Cardiac septum (tissue), 1 donor: ENCODE results near the gene NFX1. TPM values are rescaled to one million over a fixed set of nuclear protein-coding genes. Genes with fewer than 3 reads are reported as not detected.
A peak's percentile ranks its signal among the peaks of the same experiment; 100 is the strongest.
"Not testable (repeated sequence)": the region's sequence is repeated elsewhere in the genome, so short reads cannot be mapped to it uniquely, and the experiment has no call there.

Source experiments
- DNase-seq: peaks from one replicate; pipeline ENCODE4 v3.0.0-alpha.2; 2020; ENCODE audit warnings: low spot score
- intact Hi-C: fragments of 100-400 bp; cut with DNase I; formaldehyde crosslinking; loops from one replicate; pipeline ENCODE4 v1.14.0; 2022
- total RNA-seq: library from RNA; stranded (reverse); fragmentation: NEBNext Ultra II Directional; extraction: Animal tissue kit (Norgen Biotek cat#: 25700); gene quantifications from one replicate; pipeline ENCODE4 v1.2.1, GENCODE V29; 2021
- donor health status: DM: no; HTN: no; CAD: no.

Gene NFX1
- total RNA-seq, 1 donor from 2014 or later = 38.0 TPM

- DNase-seq = peak; percentile 78
- intact Hi-C loops = loop anchor here (5.0 kb wide), 1 partner anchor 87 kb away; no protein-coding TSS in a partner anchor
Measured at GRCh38 chr9:33379666-33380389, 89.5 kb downstream of the NFX1 start.

- peak; percentile 36 for DNase-seq
- intact Hi-C loops = no loop called here
Measured at GRCh38 chr9:33380390-33381094, 90.2 kb downstream of the NFX1 start.

- peak; percentile 69 for DNase-seq
- intact Hi-C loops = no loop called here
Measured at GRCh38 chr9:33381231-33381791, 91.0 kb downstream of the NFX1 start.

- DNase-seq, intact Hi-C loops: not testable (repeated sequence)
Measured at GRCh38 chr9:33382397-33382796, 92.1 kb downstream of the NFX1 start.

- DNase-seq, intact Hi-C loops: not testable (repeated sequence)
Measured at GRCh38 chr9:33383396-33383795, 93.1 kb downstream of the NFX1 start.

GRCh38 chr9:33385536-33385935 lies 95.2 kb downstream of the NFX1 start:
- DNase-seq, intact Hi-C loops: not testable (repeated sequence)

GRCh38 chr9:33385979-33386640 lies 95.8 kb downstream of the NFX1 start:
- DNase-seq, intact Hi-C loops: not testable (repeated sequence)

- DNase-seq = not testable (repeated sequence)
Measured at GRCh38 chr9:33386641-33386996, 96.3 kb downstream of the NFX1 start.

GRCh38 chr9:33386998-33387397 lies 96.7 kb downstream of the NFX1 start:
- DNase-seq, intact Hi-C loops: not testable (repeated sequence)

More at GRCh38 chr9:33386641-33386996, 96.3 kb downstream of the NFX1 start:
- intact Hi-C loops = not testable (repeated sequence)

GRCh38 chr9:33388110-33388994 lies 98.0 kb downstream of the NFX1 start:
- intact Hi-C loops = no loop called here
- DNase-seq = no peak

GRCh38 chr9:33391111-33391771 lies 100.9 kb downstream of the NFX1 start:
- peak; percentile 84 for DNase-seq
- intact Hi-C loops = not testable (repeated sequence)

- intact Hi-C loops, DNase-seq: not testable (repeated sequence)
Measured at GRCh38 chr9:33392591-33393021, 102.3 kb downstream of the NFX1 start.

GRCh38 chr9:33393581-33393980 lies 103.3 kb downstream of the NFX1 start:
- no peak for DNase-seq
- intact Hi-C loops = no loop called here

GRCh38 chr9:33393986-33394385 lies 103.7 kb downstream of the NFX1 start:
- DNase-seq, intact Hi-C loops: not testable (repeated sequence)

GRCh38 chr9:33395159-33395879 lies 105.0 kb downstream of the NFX1 start:
- intact Hi-C loops = not testable (repeated sequence)

GRCh38 chr9:33397801-33398200 lies 107.5 kb downstream of the NFX1 start:
- intact Hi-C loops, DNase-seq: not testable (repeated sequence)

More at GRCh38 chr9:33395159-33395879, 105.0 kb downstream of the NFX1 start:
- not testable (repeated sequence) for DNase-seq

- intact Hi-C loops, DNase-seq: not testable (repeated sequence)
Measured at GRCh38 chr9:33399047-33399446, 108.7 kb downstream of the NFX1 start.

GRCh38 chr9:33401809-33402208 lies 111.5 kb downstream of the NFX1 start:
- DNase-seq, intact Hi-C loops: not testable (repeated sequence)
